COLO829 (cell line): Measurements from ENCODE around the gene SACS.
"Not testable (repeated sequence)": the region's sequence is repeated elsewhere in the genome, so short reads cannot be mapped to it uniquely, and the experiment has no call there.

ENCODE experiments used
- DNase-seq: peaks from one replicate; pipeline ENCODE4 v3.0.0; 2012; ENCODE audit warnings: low spot score

The SACS gene

GRCh38 chr13:23354520-23354919 lies 79.0 kb downstream of the SACS start:
- DNase-seq, result no peak

GRCh38 chr13:23352161-23352560 lies 81.3 kb downstream of the SACS start:
- DNase-seq, result no peak

- no peak for DNase-seq
These were observed 83.5 kb downstream of the SACS start for GRCh38 chr13:23350009-23350408.

GRCh38 chr13:23349161-23349897 lies 84.2 kb downstream of the SACS start:
- DNase-seq, result no peak

- no peak for DNase-seq
These were observed 85.0 kb downstream of the SACS start for GRCh38 chr13:23348262-23349127.

GRCh38 chr13:23347601-23348000 lies 85.9 kb downstream of the SACS start:
- DNase-seq, result no peak

GRCh38 chr13:23344931-23345595 lies 88.4 kb downstream of the SACS start:
- DNase-seq, result no peak

- DNase-seq, result no peak
These were observed 94.3 kb downstream of the SACS start for GRCh38 chr13:23339225-23339624.

- DNase-seq, result peak; percentile 64
These were observed 103.1 kb downstream of the SACS start for GRCh38 chr13:23330356-23330755.

GRCh38 chr13:23325191-23325590 lies 108.3 kb downstream of the SACS start:
- DNase-seq, result no peak

- DNase-seq, result no peak
These were observed 109.4 kb downstream of the SACS start for GRCh38 chr13:23323946-23324709.

GRCh38 chr13:23322353-23323336 lies 110.9 kb downstream of the SACS start:
- no peak for DNase-seq

- peak; percentile 70 for DNase-seq
These were observed 111.8 kb downstream of the SACS start for GRCh38 chr13:23321535-23322241.

- no peak for DNase-seq
These were observed 112.5 kb downstream of the SACS start for GRCh38 chr13:23320926-23321534.

- no peak for DNase-seq
These were observed 113.6 kb downstream of the SACS start for GRCh38 chr13:23319883-23320224.

- DNase-seq, result not testable (repeated sequence)
These were observed 118.7 kb downstream of the SACS start for GRCh38 chr13:23314837-23315236.

GRCh38 chr13:23292586-23292985 lies 140.9 kb downstream of the SACS start:
- DNase-seq, result no peak

- peak; percentile 48 for DNase-seq
These were observed 143.6 kb downstream of the SACS start for GRCh38 chr13:23289917-23290357.

GRCh38 chr13:23288995-23289394 lies 144.5 kb downstream of the SACS start:
- no peak for DNase-seq

GRCh38 chr13:23288564-23288963 lies 144.9 kb downstream of the SACS start:
- no peak for DNase-seq
